ENCODE data around the gene DCDC2.

- TF ChIP-seq, protein P1, sequence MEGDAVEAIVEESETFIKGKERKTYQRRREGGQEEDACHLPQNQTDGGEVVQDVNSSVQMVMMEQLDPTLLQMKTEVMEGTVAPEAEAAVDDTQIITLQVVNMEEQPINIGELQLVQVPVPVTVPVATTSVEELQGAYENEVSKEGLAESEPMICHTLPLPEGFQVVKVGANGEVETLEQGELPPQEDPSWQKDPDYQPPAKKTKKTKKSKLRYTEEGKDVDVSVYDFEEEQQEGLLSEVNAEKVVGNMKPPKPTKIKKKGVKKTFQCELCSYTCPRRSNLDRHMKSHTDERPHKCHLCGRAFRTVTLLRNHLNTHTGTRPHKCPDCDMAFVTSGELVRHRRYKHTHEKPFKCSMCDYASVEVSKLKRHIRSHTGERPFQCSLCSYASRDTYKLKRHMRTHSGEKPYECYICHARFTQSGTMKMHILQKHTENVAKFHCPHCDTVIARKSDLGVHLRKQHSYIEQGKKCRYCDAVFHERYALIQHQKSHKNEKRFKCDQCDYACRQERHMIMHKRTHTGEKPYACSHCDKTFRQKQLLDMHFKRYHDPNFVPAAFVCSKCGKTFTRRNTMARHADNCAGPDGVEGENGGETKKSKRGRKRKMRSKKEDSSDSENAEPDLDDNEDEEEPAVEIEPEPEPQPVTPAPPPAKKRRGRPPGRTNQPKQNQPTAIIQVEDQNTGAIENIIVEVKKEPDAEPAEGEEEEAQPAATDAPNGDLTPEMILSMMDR (conservative IDR thresholded peaks at IDR 0.05) = no peak
- no peak for TF ChIP-seq EZH2 (IDR thresholded peaks at IDR 0.05; ENCODE audit: low read depth)
Measured at GRCh38 chr6:24307881-24308280, 50.0 kb downstream of the DCDC2 start.
